Measurements from ENCODE around the gene TMUB2.

DNA sequence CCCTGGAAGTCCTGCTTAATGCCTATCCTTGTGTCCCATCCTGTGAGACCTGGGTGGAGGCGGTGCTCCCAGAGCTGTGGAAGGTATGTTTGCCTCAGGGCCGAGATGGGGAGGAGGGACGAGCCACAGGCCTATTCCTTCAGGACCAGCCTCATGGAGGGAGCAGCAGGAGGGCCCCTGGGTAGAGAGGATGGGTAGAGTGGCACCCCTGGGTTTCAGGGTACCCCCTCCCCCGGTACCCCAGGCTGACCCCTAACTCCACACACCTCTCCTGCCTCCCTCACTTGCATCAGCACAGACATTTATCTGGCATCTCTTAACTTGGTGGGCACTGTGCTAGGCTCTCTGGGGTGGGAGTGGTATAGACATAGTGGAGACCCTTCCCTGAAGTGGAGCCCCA, 9.1 kb upstream of the TMUB2 start:
- TF ChIP-seq, protein P1, sequence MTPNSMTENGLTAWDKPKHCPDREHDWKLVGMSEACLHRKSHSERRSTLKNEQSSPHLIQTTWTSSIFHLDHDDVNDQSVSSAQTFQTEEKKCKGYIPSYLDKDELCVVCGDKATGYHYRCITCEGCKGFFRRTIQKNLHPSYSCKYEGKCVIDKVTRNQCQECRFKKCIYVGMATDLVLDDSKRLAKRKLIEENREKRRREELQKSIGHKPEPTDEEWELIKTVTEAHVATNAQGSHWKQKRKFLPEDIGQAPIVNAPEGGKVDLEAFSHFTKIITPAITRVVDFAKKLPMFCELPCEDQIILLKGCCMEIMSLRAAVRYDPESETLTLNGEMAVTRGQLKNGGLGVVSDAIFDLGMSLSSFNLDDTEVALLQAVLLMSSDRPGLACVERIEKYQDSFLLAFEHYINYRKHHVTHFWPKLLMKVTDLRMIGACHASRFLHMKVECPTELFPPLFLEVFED (CRISPR knock-in tag; conservative IDR thresholded peaks at IDR 0.05), result no peak
- TF ChIP-seq, protein P2, sequence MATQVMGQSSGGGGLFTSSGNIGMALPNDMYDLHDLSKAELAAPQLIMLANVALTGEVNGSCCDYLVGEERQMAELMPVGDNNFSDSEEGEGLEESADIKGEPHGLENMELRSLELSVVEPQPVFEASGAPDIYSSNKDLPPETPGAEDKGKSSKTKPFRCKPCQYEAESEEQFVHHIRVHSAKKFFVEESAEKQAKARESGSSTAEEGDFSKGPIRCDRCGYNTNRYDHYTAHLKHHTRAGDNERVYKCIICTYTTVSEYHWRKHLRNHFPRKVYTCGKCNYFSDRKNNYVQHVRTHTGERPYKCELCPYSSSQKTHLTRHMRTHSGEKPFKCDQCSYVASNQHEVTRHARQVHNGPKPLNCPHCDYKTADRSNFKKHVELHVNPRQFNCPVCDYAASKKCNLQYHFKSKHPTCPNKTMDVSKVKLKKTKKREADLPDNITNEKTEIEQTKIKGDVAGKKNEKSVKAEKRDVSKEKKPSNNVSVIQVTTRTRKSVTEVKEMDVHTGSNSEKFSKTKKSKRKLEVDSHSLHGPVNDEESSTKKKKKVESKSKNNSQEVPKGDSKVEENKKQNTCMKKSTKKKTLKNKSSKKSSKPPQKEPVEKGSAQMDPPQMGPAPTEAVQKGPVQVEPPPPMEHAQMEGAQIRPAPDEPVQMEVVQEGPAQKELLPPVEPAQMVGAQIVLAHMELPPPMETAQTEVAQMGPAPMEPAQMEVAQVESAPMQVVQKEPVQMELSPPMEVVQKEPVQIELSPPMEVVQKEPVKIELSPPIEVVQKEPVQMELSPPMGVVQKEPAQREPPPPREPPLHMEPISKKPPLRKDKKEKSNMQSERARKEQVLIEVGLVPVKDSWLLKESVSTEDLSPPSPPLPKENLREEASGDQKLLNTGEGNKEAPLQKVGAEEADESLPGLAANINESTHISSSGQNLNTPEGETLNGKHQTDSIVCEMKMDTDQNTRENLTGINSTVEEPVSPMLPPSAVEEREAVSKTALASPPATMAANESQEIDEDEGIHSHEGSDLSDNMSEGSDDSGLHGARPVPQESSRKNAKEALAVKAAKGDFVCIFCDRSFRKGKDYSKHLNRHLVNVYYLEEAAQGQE (IDR thresholded peaks at IDR 0.05; ENCODE audit: borderline replicate concordance), result no peak
- TF ChIP-seq, protein P2 (CRISPR knock-in tag; IDR thresholded peaks at IDR 0.05; ENCODE audit: low read depth), result no peak
- TF ChIP-seq ZBTB26 (CRISPR knock-in tag; IDR thresholded peaks at IDR 0.05) (no peak), CTCF (IDR thresholded peaks at IDR 0.05 in 2 of 3, conservative IDR thresholded peaks at IDR 0.05 in 1 of 3; ENCODE audit: insufficient read depth in 2 of 3, low read depth in 1 of 3, low read length in 3 of 3) (no peak), HBP1 (CRISPR knock-in tag; IDR thresholded peaks at IDR 0.05) (no peak), DIDO1 (tag; IDR thresholded peaks at IDR 0.05; ENCODE audit: low read depth) (no peak), MAFK (IDR thresholded peaks at IDR 0.05; ENCODE audit: low read length) (no peak), ZNF274 (IDR thresholded peaks at IDR 0.05; ENCODE audit: borderline replicate concordance, low read depth, low read length) (no peak), MAZ (CRISPR knock-in tag; conservative IDR thresholded peaks at IDR 0.05 in 1 of 2, IDR thresholded peaks at IDR 0.05 in 1 of 2) (no peak), TAF15 (IDR thresholded peaks at IDR 0.05; ENCODE audit: low read depth, low read length) (no peak), ZKSCAN1 (IDR thresholded peaks at IDR 0.05; ENCODE audit: low read depth, low read length) (no peak)
- TF ChIP-seq, protein P3, sequence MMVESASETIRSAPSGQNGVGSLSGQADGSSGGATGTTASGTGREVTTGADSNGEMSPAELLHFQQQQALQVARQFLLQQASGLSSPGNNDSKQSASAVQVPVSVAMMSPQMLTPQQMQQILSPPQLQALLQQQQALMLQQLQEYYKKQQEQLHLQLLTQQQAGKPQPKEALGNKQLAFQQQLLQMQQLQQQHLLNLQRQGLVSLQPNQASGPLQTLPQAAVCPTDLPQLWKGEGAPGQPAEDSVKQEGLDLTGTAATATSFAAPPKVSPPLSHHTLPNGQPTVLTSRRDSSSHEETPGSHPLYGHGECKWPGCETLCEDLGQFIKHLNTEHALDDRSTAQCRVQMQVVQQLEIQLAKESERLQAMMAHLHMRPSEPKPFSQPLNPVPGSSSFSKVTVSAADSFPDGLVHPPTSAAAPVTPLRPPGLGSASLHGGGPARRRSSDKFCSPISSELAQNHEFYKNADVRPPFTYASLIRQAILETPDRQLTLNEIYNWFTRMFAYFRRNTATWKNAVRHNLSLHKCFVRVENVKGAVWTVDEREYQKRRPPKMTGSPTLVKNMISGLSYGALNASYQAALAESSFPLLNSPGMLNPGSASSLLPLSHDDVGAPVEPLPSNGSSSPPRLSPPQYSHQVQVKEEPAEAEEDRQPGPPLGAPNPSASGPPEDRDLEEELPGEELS (CRISPR knock-in tag; IDR thresholded peaks at IDR 0.05; ENCODE audit: borderline replicate concordance), result no peak

Measured in K562 (cell line).